ENCODE results near the gene CES3. TPM values are rescaled to one million over a fixed set of nuclear protein-coding genes. Genes with fewer than 3 reads are reported as not detected.

The CES3 gene
- total RNA-seq, 2 experiments from 2014 or later, result 1.4 to 2.7 TPM

DNA sequence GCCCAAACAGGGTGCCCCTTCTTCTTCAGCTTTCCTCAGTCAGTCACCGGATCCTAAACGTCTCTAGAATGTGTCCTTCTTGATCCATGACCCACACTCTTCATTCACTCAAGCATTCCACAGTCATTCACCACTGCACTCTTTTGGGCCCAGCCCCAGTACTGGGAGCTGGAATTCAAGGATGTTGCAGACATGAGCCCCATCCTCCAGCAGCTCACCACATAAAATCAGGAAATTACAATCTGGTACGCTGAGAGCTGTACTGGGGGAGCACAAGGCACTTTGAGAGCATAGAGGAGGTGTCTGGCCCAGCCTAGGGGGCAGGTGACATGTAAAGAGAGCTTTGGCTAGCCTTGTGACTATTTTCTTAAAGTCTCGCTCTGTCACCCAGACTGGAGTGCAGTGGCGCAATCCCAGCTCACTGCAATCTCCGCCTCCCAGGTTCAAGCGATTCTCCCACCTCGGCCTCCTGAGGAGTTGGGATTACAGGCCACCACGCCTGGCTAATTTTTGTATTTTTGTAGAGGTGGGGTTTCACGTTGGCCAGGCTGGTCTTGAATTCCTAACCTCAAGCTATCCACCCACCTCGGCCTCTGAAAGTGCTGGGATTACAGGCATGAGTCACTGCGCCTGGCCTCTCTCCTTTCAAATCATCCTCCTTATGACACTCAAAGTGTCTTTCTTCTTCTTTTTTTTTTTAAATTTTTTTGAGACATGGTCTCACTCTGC, 46.0 kb downstream of the CES3 start:
- TF ChIP-seq, protein P1, sequence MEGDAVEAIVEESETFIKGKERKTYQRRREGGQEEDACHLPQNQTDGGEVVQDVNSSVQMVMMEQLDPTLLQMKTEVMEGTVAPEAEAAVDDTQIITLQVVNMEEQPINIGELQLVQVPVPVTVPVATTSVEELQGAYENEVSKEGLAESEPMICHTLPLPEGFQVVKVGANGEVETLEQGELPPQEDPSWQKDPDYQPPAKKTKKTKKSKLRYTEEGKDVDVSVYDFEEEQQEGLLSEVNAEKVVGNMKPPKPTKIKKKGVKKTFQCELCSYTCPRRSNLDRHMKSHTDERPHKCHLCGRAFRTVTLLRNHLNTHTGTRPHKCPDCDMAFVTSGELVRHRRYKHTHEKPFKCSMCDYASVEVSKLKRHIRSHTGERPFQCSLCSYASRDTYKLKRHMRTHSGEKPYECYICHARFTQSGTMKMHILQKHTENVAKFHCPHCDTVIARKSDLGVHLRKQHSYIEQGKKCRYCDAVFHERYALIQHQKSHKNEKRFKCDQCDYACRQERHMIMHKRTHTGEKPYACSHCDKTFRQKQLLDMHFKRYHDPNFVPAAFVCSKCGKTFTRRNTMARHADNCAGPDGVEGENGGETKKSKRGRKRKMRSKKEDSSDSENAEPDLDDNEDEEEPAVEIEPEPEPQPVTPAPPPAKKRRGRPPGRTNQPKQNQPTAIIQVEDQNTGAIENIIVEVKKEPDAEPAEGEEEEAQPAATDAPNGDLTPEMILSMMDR (conservative IDR thresholded peaks at IDR 0.05; ENCODE audit: low read length), result no peak
- TF ChIP-seq EZH2phosphoT487 (IDR thresholded peaks at IDR 0.05; ENCODE audit: borderline replicate concordance, low read depth, low read length), result no peak
- Histone ChIP-seq H3K4me2 (ENCODE audit: low read length) (no peak overlapping the region), H3K9me3 (ENCODE audit: low read length) (no peaks in the 10 kb centered on the region), H4K20me1 (ENCODE audit: insufficient read depth, low read length) (no peaks in the 10 kb centered on the region), H3K27ac (ENCODE audit: low read depth, low read length, poor library complexity, severe bottlenecking) (no peak overlapping the region), H3K79me2 (ENCODE audit: insufficient read depth, low read depth, low read length) (no peaks in the 10 kb centered on the region), H3K4me1 (ENCODE audit: insufficient read depth, low read length, poor library complexity, severe bottlenecking) (no peaks in the 10 kb centered on the region), H3K9me2 (ENCODE audit: insufficient read depth, low read length) (no peaks in the 10 kb centered on the region), H3K36me3 (ENCODE audit: insufficient read depth, low read length) (no peaks in the 10 kb centered on the region), H3K4me3 (ENCODE audit: low read depth, low read length, poor library complexity, severe bottlenecking) (no peak overlapping the region), H2AFZ (ENCODE audit: low read length) (no peak overlapping the region)
- intact Hi-C loops (cut with micrococcal nuclease; ENCODE audit: unreplicated experiment), result no loop called here
- no TSS peak for BruUV-seq (replicated peaks)
- no peak for DNase-seq (ENCODE audit: low spot score)
- CTCF ChIA-PET (ENCODE audit: unreplicated experiment), result no interaction called here
- POLR2A ChIA-PET, result no interaction called here

- H3K36me3 ChIP-seq (ENCODE audit: insufficient read depth, low read length), result no peaks in the 10 kb centered on the region
- BruUV-seq (replicated peaks), result no TSS peak
- H3K4me1 ChIP-seq (ENCODE audit: insufficient read depth, low read length, poor library complexity, severe bottlenecking), result peaks cover 9% of the 10 kb centered on the region
- no peak for DNase-seq (ENCODE audit: low spot score)
- H3K9me2 ChIP-seq (ENCODE audit: insufficient read depth, low read length), result no peaks in the 10 kb centered on the region
- no peak overlapping the region for H2AFZ ChIP-seq (ENCODE audit: low read length)
- TF ChIP-seq EZH2phosphoT487 (IDR thresholded peaks at IDR 0.05; ENCODE audit: borderline replicate concordance, low read depth, low read length), result no peak
- ChIA-PET POLR2A (interaction anchor here (0.6 kb wide), 1 partner anchor 12 kb away, joined by 3 read pairs; no protein-coding TSS in a partner anchor), CTCF (ENCODE audit: unreplicated experiment) (no interaction called here)
- no peak overlapping the region for H3K4me2 ChIP-seq (ENCODE audit: low read length)
- H3K79me2 ChIP-seq (ENCODE audit: insufficient read depth, low read depth, low read length), result no peaks in the 10 kb centered on the region
- intact Hi-C loops (cut with micrococcal nuclease; ENCODE audit: unreplicated experiment), result no loop called here
- H3K27ac ChIP-seq (ENCODE audit: low read depth, low read length, poor library complexity, severe bottlenecking), result no peak overlapping the region
- no peaks in the 10 kb centered on the region for H3K9me3 ChIP-seq (ENCODE audit: low read length)
- H3K4me3 ChIP-seq (ENCODE audit: low read depth, low read length, poor library complexity, severe bottlenecking), result no peak overlapping the region
- no peaks in the 10 kb centered on the region for H4K20me1 ChIP-seq (ENCODE audit: insufficient read depth, low read length)
These were observed 48.1 kb downstream of the CES3 start for GRCh38 chr16:67009158-67009557.

- no peaks in the 10 kb centered on the region for H3K9me3 ChIP-seq (ENCODE audit: low read length)
- DNase-seq (ENCODE audit: low spot score), result no peak
- H3K4me1 ChIP-seq (ENCODE audit: insufficient read depth, low read length, poor library complexity, severe bottlenecking), result peaks cover 14% of the 10 kb centered on the region
- intact Hi-C loops (cut with micrococcal nuclease; ENCODE audit: unreplicated experiment), result loop anchor here (10.0 kb wide), 1 partner anchor 174 kb away; the partner anchor contains the start of gene MATCAP1
- no peaks in the 10 kb centered on the region for H3K9me2 ChIP-seq (ENCODE audit: insufficient read depth, low read length)
- no peaks in the 10 kb centered on the region for H3K79me2 ChIP-seq (ENCODE audit: insufficient read depth, low read depth, low read length)
- no peak overlapping the region for H3K4me3 ChIP-seq (ENCODE audit: low read depth, low read length, poor library complexity, severe bottlenecking)
- H3K27ac ChIP-seq (ENCODE audit: low read depth, low read length, poor library complexity, severe bottlenecking), result no peak overlapping the region
- no peak overlapping the region for H2AFZ ChIP-seq (ENCODE audit: low read length)
- H3K36me3 ChIP-seq (ENCODE audit: insufficient read depth, low read length), result no peaks in the 10 kb centered on the region
- no TSS peak for BruUV-seq (replicated peaks)
- TF ChIP-seq, protein P1 (conservative IDR thresholded peaks at IDR 0.05; ENCODE audit: low read length), result no peak
- no peak for TF ChIP-seq EZH2phosphoT487 (IDR thresholded peaks at IDR 0.05; ENCODE audit: borderline replicate concordance, low read depth, low read length)
- H4K20me1 ChIP-seq (ENCODE audit: insufficient read depth, low read length), result no peaks in the 10 kb centered on the region
- no peak overlapping the region for H3K4me2 ChIP-seq (ENCODE audit: low read length)
- ChIA-PET CTCF (ENCODE audit: unreplicated experiment) (no interaction called here), POLR2A (no interaction called here)
These were observed 50.2 kb downstream of the CES3 start for GRCh38 chr16:67011274-67011673.

All from OCI-LY7 (cell line).